T47D (cell line): ENCODE measurements around the gene MLLT3.

ENCODE experiments used
- DNase-seq, 2 experiments: peaks; one replicate each; pipeline versions ENCODE4 v3.0.0 to v3.0.0-alpha.2; 2011 to 2012; ENCODE audit warnings: low read depth in 1 of 2, low spot score in 1 of 2
- JUND ChIP-seq: IDR thresholded peaks from 2 replicates; pipeline ENCODE4 v1.6.1; 2012; ENCODE audit warnings: low read depth
- in situ Hi-C: cut with HindIII; loops from 2 replicates; pipeline ENCODE4 v1.10.0; 2016; ENCODE audit warnings: low sequenced_read_pairs, low pct_unique_long_range_greater_than_20kb

The MLLT3 gene

GRCh38 chr9:20442461-20443319 is 179.6 kb downstream of the MLLT3 start:
- in situ Hi-C loops, result no loop called here
- no peak for DNase-seq
- no peak for TF ChIP-seq JUND

DNA sequence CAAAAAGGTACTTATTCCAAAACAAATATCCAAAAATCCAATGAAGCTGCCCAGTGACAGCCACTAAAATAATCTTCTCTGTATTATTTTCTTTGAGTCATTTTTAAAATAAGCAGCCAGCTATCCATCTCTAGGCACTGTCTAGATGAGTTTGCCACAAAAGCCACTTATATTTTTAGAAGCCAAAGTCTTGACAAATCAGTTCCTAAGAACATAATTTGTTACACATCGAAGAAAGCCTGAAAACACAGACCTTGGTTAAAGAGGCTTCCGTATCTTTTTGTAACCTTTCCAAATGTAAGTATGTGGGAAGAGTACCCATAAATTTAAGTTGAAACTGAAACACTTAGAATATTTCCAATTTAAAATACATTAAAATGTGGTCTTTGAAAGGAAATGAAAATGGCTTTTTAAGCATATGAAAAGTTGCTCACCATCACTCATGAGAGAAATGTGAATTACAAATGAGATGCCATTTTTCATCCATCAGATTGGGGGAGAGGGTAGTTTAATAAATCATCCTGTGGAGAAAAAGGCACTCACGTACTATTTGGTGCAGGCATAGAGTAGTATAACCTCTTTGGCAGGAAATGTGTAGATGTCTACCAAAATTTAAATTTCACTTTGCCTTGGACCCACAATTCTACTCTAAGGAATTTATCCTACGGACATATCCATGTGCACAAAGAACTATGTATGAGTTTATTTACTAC is 180.4 kb downstream of the MLLT3 start:
- no peak for TF ChIP-seq JUND
- DNase-seq, result no peak
- in situ Hi-C loops, result no loop called here

DNA sequence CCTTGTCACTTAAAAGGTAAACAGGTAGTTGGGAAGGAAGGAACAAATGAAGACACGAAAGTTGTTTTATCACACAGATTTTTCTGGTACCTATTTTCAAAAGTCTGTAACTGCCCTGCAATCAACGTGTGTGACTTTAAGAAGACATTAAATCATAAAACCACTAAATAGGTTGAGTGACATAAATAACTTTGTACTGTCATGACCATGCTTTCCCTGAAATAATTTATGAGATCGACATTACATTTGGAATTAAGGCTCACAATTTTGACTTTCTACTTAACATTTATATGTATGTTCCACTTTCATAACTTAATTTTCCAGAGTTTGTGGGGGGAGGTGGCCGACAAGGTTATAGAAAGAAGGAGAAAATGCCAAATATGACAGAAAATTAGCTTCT is 181.1 kb downstream of the MLLT3 start:
- no peak for TF ChIP-seq JUND
- in situ Hi-C loops, result no loop called here
- DNase-seq, result no peak

GRCh38 chr9:20437476-20437875 is 184.8 kb downstream of the MLLT3 start:
- in situ Hi-C loops, result no loop called here
- no peak for DNase-seq
- TF ChIP-seq JUND, result no peak

DNA sequence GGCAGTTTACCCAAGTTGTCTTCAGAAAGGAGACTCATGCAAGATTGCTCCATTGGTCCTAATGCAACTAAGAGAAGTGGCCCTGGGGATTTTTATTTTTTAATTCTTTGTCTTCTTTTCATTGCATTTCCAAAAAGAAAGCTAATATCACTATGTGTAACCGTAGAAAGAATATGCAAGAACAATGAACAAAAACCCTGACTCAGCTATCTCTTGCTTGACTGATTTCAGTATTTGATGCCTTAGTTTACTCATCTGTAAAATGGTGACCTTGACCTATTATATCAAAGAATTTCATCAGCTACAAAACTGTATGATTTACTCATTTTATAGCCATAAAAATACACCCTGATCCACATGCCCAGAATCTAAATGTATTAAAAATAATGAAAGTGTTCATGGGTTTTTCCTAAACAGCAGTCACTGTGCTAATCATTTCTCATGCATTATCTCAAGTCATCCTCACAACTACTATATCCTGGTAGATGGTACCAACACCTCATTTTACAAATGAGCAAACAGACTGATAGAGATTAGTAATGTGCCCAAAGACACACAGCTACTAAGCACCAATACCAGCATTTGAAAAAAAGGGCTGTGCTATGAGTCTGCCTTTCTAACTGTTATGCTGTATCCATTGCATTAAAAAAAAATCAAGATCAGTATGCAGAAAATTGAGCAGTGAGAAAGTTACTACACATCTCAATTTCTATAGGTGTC is 185.7 kb downstream of the MLLT3 start:
- no peak for TF ChIP-seq JUND
- in situ Hi-C loops, result no loop called here
- no peak for DNase-seq

- DNase-seq, result no peak
- TF ChIP-seq JUND, result no peak
- in situ Hi-C loops, result no loop called here
Observed at GRCh38 chr9:20428976-20429375, 193.3 kb downstream of the MLLT3 start.

- no peak for TF ChIP-seq JUND
- DNase-seq, result no peak
- in situ Hi-C loops, result no loop called here
Observed at GRCh38 chr9:20427359-20427758, 194.9 kb downstream of the MLLT3 start.

- in situ Hi-C loops, result no loop called here
- no peak for DNase-seq
- no peak for TF ChIP-seq JUND
Observed at GRCh38 chr9:20426019-20426418, 196.3 kb downstream of the MLLT3 start.

- TF ChIP-seq JUND, result no peak
- no peak for DNase-seq
- in situ Hi-C loops, result no loop called here
Observed at GRCh38 chr9:20419533-20419932, 202.8 kb downstream of the MLLT3 start.

- in situ Hi-C loops, result no loop called here
- DNase-seq, result no peak
- TF ChIP-seq JUND, result no peak
Observed at GRCh38 chr9:20418485-20418884, 203.8 kb downstream of the MLLT3 start.

DNA sequence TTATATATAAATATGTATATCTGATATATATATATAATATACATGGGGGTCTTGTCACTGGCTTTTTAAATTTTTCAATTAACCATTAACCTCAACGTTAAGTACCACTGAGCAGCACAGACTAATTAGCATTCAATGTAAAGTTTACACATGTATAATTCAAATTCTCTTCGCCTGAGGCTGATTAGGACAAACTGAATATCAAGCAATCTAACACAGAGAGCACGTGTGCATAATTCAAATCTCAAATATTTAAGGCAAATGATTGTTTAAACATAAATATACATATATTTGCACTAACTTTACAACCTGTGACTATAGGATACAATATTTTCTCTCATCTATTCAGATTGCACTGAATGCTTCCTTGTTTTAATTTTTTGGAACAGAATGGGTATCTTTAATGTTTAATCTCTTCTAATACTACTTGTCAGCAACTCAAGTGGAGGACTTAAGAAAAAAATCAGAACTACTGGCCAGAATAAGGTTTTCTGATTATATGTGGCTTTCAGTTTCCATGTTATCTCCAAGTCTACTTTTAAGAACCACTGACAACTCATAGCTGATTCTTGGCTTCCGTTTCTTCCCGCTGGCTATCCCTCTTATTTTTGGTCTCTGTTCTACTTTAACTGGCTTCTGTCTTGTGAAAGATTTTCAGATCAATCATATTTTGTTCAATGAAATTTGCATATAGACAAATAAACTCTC is 204.8 kb downstream of the MLLT3 start:
- no peak for DNase-seq
- in situ Hi-C loops, result no loop called here
- no peak for TF ChIP-seq JUND

GRCh38 chr9:20414150-20414549 is 208.1 kb downstream of the MLLT3 start:
- no peak for DNase-seq
- in situ Hi-C loops, result no loop called here
- no peak for TF ChIP-seq JUND
